ENCODE measurements around the gene MFGE8.

DNA sequence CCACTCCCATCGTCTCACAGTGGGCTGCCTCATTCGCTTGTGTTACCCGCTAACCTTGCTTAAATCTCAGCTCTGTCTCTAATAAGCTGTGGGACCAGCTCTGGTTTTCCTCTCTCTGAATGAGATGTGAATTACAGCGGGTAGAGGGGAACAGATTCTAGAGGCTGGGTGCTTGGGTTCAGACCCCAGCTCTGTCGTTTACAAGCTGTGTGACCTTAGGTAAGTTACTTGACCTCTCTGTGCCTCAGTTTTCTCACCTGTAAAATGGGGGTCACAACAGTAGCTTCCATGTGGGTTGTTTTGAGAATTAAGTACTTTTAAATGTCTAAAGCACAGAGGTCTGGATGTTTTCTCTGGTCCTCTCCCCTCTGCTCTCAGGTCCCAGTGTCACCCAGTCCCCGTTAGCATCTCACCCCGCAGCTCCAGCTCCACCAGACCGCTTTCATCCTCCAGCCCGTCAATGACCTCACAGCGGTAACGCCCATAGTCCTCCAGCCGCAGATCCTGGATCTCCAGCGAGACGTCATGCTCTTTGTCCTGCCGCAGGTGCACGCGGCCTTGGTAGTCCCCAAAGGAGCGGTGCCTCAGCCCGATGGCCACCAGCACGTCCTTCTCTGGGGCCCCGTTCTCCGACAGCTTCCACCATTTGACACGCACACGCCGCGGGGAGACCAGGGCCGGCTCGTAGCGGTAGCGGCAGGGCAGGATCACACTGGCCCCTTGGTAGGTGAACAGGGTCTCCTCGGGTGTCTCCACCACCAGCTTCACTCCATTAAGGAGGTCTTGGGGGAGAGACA lies 32.0 kb downstream of the MFGE8 start:
- TF ChIP-seq, protein P1, sequence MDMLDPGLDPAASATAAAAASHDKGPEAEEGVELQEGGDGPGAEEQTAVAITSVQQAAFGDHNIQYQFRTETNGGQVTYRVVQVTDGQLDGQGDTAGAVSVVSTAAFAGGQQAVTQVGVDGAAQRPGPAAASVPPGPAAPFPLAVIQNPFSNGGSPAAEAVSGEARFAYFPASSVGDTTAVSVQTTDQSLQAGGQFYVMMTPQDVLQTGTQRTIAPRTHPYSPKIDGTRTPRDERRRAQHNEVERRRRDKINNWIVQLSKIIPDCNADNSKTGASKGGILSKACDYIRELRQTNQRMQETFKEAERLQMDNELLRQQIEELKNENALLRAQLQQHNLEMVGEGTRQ (IDR thresholded peaks at IDR 0.05; ENCODE audit: borderline replicate concordance, low read depth, low read length) = no peak
- no peak for TF ChIP-seq NFIC (IDR thresholded peaks at IDR 0.05; ENCODE audit: borderline replicate concordance)
- TF ChIP-seq IRF3 (IDR thresholded peaks at IDR 0.05; ENCODE audit: low read depth, low read length) = no peak
- no peak for TF ChIP-seq SMC3 (IDR thresholded peaks at IDR 0.05; ENCODE audit: low read depth, low read length)
- TF ChIP-seq NRF1 (IDR thresholded peaks at IDR 0.05; ENCODE audit: low read depth, low read length) = no peak
- no peak for TF ChIP-seq CTCF (IDR thresholded peaks at IDR 0.05)
- TF ChIP-seq SIN3A (IDR thresholded peaks at IDR 0.05; ENCODE audit: borderline replicate concordance, low read depth, low read length) = no peak
- TF ChIP-seq RFX5 (IDR thresholded peaks at IDR 0.05; ENCODE audit: low read length) = no peak
- no peak for TF ChIP-seq POLR2AphosphoS5 (IDR thresholded peaks at IDR 0.05; ENCODE audit: low read depth, low read length)
- TF ChIP-seq REST (IDR thresholded peaks at IDR 0.05; ENCODE audit: low read depth, low read length) = no peak
- no peak for TF ChIP-seq RAD21 (IDR thresholded peaks at IDR 0.05; ENCODE audit: low read length)
- TF ChIP-seq YY1 (IDR thresholded peaks at IDR 0.05; ENCODE audit: low read depth) = no peak
- TF ChIP-seq EP300 (IDR thresholded peaks at IDR 0.05; ENCODE audit: borderline replicate concordance in 1 of 2, low read depth in 1 of 2, low read length in 1 of 2) = no peak

All from SK-N-SH (cell line).